Measurements from ENCODE around the gene NUMB.

DNA sequence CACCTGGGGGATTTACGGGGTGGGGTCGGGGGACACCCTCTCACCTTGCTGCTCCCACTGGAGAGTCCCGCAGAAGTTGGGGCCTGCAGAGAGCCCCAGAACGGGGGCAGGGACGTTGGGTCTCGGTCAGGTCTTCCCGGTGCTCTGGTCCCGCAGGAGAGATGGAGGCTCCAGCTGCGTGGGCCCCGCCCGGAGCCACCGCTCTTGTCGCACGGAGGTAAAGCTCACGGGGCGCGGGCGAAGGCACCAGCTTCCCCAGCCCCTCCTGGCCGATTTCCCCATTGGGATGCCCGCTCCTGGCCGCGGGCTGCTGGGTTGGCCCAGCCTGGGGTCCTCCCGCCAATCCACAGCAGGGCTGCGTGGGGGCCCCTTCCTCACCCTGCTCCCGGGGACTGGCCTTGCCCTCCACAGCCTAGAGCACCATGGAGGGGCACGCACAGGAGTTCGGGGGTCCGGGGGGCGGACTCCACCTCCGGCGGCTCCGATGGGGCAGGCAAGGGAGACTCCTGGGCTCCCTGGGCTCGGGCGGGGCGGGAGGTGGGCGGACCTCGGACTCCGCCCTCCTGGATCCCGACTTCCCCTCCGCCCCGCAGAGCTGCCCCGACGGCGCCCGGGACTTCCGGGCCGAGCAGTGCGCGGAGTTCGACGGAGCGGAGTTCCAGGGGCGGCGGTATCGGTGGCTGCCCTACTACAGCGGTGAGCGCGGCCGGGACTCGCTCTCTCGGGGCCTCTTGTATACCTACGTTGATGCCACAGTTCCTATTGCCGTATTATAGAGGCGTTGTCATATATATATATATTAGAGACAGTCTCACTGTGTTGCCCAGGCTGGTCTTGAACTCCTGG is 212.6 kb downstream of the NUMB start:
- TF ChIP-seq EGR1 (IDR thresholded peaks at IDR 0.05; ENCODE audit: low read depth in 2 of 2) (no peak), GABPA (IDR thresholded peaks at IDR 0.05 in 1 of 2, conservative IDR thresholded peaks at IDR 0.05 in 1 of 2) (no peak)
- TF ChIP-seq, protein P1, sequence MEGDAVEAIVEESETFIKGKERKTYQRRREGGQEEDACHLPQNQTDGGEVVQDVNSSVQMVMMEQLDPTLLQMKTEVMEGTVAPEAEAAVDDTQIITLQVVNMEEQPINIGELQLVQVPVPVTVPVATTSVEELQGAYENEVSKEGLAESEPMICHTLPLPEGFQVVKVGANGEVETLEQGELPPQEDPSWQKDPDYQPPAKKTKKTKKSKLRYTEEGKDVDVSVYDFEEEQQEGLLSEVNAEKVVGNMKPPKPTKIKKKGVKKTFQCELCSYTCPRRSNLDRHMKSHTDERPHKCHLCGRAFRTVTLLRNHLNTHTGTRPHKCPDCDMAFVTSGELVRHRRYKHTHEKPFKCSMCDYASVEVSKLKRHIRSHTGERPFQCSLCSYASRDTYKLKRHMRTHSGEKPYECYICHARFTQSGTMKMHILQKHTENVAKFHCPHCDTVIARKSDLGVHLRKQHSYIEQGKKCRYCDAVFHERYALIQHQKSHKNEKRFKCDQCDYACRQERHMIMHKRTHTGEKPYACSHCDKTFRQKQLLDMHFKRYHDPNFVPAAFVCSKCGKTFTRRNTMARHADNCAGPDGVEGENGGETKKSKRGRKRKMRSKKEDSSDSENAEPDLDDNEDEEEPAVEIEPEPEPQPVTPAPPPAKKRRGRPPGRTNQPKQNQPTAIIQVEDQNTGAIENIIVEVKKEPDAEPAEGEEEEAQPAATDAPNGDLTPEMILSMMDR (IDR thresholded peaks at IDR 0.05; ENCODE audit: low read depth, low read length, missing input control) = no peak
